DMS153 (cell line): ENCODE measurements around the gene MRPS34.
A peak's percentile ranks its signal among the peaks of the same experiment; 100 is the strongest.

Experiments
- DNase-seq: peaks from one replicate; lab custom pipeline; 2025; lab: John Stamatoyannopoulos, UW

MRPS34 gene

DNA sequence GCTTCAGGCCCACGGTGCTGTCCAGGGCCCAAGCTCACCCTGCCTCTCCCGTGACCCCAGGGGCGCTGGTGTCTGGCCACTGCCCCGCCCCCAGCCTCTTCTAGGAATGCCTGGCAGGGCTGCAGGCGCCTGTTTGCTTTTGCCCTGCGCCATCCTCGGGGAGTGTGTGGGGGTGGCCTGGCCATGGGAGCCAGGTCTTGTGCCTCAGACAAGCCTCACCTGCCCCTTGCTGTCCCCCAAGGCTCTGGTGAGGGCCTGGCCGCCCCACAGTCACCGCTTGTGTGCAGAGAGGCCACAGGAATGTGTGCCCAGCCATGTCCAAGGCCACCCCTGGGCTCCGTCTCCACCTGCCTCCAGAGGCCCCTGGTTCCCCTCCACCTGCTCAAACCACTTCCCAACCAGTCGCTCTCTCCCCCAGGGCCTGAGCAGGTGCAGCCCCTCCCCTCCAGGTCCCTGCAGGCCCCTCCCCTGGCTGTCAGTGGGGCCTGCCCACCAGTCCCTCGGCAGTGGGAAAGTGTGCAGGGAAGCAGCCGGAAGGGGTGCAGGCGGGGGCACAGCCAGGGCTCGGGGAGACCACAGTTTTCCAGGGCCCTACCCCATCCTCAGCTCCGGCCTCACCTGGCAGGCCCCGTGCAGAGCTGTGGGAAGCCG is 21.4 kb upstream of the MRPS34 start:
- no peak for DNase-seq

DNA sequence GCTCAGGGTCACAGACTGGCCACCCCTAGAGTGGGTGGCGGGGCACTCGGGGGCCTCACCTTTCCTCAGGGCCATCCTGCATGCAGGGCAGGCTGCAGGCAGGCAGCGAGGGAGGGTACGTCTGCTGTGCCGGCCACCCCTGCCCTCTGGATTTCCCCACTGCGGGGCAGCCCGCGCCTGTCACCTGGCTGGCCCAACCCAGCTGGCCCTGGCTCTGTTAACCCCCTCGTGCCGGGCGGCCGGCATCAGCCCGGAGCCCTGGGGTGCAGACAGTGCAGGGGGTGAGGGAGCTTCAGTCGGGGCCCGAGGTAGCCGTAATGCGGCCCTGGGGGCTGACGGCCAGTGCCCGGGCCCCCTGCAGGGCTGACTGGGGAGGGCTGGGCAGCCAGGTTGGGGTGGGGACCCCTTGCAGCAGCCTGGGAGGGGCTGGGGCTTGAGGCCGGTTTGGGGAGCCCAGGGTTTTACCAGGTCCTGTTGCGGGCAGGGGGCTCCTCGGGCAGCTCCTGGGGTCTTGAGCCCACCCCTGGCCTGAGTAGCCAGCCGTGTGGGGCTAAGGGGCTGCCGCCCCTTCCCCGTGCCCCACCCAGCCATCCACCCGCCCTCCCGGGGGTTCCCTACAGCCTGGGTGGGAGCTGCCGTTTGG is 20.8 kb upstream of the MRPS34 start, which contains the start of gene IGFALS:
Gene IGFALS, minus strand, starts transcription at position 128 of the 643 bp plus-strand sequence. Its CDS starts 53 bp downstream, at position 75.
- no peak for DNase-seq

DNA sequence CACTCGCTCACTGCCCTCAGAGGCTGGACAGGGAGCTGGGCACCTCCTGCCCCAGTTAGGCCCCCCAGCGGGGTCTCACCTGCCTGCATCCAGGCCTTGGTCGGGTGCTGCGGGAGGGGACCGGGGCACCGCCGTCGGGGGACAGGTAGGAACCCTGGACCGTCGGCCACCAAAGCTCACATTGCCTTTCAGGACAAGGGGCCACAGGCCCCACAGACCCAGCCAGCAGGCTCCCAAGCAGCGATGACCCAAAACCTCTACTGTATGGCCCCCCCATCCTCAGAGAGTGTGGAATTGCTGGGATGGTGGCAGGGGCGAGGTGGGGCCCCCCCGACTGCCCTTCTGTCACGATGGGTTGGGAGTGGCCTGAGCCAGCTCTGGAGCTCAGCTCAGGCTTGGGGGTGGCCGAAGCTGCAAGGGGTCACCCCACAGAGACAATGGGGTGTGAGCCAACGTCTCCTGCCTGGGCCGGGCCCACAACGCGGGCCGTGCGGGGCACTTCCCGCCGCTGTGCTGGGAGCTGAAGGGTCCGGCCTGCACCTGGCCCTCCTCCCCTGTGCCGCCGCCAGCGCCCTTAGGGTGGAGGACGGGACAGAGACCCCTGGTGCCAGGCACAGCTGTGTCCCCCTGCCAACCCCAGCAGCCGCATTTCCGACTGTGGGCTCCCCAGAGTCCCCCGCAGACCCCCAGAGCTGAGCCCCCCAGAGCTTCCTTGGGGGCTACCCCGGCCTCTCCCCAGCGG is 20.1 kb upstream of the MRPS34 start:
- DNase-seq, result no peak

DNA sequence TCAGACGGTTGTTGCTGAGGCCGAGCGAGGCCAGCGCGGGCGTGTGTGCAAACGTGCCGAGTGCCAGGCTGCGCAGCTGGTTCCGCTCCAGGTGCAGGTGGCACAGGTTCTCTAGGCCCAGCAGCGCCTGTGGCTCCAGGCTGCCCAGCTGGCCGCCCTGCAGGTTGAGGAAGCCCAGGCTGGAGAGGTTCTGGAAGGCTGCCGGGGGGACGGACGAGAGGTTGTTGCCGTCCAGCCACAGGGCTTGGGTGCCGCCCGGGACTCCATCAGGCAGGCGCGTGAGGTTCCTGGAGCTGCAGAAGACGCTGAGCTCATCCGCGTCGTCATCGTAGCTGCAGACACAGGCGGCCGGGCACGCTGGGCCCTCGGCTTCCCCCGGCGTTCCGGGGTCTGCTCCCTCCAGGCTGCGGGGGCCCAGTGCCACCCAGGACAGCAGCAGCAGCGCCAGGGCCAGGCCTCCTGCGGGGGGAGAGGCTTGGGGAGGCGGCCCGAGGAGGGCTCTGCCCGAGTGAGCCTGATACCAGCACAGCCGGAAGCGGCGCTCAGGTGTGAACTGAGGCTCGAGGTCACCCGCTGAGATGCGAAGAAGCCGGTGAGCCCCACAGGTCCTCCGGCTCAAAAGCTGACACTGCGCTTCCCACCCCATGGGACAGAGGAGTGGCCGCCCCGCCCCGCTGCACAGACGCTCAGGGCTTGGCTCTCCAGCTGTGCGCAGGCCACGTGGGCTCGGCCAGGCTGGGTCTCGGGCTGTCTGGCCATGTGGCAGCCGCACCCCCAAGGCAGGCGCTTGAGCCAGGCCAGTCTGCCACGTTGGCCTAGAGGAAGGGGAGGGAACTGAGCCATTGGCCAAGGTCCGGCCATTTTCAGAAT is 19.2 kb upstream of the MRPS34 start:
- DNase-seq, result no peak

DNA sequence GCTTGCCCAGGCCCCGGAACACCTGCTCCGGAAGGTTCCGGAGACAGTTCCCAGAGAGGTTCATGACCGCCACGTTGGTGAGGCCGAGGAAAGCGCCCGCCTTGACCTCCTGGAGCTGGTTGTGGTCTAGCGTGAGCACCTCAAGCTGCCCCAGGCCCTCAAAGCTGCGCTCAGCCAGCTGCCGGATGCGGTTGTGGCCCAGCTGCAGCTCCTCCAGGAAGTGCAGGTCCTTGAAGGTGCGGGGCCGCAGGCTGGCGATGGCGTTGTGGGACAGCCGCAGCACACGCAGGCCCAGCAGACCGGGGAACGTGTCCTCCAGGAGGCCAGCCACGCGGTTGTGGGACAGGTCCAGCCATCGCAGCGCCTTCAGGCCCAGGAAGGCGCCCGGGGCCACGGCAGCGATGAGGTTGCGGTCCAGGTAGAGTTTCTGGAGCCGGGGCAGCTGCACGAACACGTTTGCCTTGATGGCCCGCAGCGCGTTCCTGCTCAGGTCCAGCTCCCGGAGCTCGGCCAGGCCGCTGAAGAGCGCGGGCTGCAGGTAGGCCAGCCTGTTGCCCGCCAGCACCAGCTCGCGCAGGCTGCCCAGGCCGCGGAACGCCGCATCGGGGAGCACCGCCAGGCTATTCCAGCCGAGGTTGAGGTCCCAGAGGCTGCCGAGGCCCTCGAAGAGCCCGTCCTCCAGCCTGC is 18.5 kb upstream of the MRPS34 start:
- DNase-seq, result no peak

DNA sequence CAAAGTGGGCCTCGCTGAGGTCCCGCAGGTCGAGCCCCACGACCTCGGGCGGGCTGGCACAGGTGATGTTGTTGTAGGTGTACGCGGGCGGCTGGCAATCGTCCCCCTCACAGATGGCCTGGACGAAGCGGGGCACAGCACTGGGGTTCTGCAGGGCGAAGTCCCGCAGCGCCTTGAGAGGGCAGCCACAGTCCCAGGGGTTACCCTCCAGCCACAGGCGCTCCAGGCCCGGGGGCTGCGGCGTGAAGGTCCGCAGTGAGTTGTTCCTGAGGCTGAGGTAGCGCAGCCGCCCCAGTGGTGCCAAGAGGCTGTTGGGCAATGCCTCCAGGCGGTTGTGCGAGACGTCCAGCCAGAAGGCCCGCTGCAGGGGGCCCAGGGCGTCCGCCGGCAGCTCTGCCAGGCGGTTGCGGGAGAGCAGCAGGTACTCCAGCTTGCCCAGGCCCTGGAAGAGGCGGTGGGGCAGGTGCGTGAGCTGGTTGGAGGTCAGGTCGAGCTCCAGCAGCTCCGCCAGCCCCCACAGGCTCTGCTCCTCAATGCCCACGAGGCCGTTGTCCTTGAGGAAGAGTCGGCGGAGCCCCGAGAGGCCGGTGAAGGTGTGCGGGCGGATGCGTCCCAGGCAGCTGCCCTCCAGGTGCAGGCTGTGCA is 17.8 kb upstream of the MRPS34 start:
- DNase-seq, result no peak

DNA sequence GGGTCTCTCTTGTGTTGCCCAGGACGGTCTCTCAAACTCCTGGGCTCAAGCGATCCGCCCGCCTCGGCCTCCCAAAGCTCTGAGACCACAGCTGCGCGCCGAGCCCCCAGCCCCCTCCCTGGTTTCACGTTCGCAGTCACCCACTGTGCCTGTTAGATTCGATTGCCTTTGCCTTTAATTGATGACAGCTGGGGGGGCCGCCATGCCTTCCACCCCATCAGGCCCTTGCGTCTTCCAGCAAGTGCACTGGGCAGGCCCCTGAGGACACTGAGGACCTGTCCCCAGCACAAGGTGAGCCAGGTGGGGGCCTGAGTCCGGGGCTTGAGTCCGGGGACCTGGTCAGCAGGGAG is 17.3 kb upstream of the MRPS34 start:
- no peak for DNase-seq

DNA sequence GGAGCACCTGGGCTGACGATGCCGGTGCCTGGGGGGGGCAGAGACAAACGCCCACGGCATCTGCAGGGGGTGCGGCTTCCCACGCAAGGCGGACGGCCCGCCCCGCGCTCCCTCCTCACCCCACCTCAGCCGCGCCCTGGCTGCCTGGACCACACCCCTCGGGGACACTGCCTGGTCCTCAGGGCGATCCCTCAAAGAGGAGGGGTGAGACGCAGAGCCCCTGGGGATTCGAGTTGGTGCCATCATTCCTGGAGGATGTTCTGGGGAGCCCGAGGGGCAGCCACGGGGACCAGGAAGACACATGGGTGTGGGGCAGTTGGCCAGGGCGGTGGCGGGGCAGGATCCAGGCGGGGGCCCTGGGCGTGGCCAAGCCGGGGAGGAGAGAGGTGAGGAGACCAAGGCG is 16.7 kb upstream of the MRPS34 start:
- DNase-seq, result no peak

DNA sequence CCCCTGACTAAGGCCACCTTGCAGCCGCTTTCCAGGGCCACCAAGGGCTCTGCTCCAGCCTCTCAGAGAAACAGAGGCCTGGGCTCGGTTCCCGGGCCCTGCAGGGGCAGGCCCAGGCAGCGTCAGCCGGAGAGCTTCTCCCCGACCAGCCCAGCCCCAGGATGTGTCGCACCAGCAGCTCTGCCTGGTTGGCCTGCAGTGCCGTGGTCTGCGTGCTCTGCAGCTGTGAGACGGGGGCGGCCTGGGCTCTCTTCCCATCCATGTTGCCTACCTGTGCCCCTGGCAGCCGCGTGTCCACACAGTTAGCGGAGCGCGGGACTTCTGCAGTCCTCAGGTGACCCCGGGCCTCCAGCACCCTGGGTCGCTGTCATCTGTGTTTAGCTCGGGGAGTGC is 15.8 kb upstream of the MRPS34 start:
- DNase-seq, result no peak

DNA sequence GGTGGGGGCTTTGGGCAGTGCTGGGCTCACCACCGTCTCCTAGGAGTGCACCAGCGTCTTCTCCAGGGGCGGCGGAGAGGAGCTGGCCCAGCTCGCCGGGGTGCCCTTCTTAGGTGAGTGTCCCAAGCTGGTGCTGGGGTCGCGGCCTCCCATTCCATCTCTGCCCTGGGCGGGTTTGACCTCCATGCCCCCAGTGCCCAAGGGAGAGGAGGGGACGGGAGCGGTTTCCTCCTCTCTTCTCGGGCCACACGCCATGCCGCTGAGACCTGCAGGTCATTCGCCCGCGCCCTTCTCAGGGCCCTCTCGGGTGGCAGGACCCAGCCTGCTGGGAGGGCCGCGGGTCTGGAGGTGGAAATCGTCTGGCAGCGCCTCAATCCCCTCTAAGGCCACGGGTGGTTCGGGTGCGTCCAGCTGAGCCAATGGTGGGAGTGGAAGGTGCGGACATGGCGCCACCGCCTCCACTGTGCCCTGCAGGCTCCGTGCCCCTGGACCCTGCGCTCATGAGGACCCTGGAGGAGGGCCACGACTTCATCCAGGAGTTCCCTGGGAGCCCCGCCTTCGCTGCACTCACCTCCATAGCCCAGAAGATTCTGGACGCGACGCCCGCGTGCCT is 15.3 kb upstream of the MRPS34 start:
- DNase-seq, result no peak

DNA sequence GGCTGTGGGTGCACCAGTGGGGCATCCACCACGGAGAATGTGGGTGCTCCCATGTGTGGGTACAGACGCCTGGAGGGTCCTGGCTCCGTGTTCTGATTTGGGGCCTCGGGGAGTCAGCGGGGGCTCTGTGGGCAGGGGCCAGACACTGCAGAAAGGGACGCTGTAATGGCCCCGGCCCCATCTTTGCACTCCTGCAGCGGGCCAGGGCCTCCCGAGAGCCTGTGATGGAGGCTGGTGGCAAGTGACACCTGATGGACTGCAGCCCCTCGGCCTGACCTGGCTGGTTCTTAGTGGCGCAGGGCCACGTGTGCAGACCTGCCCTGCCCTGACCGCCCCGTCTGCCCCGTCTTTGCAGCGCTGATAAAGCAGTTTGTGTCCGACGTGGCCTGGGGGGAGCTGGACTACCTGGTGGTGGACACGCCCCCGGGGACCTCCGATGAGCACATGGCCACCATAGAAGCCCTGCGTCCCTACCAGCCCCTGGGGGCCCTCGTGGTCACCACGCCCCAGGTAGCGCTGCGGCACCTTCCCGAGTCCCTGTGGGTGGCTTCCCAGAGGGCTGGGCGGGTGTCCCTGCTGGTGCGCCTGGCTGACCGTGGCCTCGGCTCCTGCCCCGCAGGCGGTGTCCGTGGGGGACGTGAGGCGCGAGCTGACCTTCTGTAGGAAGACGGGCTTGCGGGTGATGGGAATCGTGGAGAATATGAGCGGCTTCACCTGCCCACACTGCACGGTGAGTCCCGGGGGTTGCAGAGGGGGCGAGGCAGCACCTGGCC is 14.6 kb upstream of the MRPS34 start:
- no peak for DNase-seq

DNA sequence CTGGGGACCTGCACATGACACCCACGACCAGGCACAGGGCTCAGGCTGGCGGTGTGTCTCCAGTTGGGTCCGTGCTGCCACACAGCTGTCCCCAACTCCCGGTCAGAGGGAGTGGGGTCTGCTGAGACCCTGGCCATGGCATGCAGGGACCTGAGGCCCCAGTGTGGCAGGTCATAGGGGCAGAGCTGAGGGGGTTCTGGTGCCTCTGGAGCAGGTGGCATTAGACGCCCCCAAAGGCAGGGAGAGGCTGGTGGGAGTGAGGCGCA is 14.1 kb upstream of the MRPS34 start:
- DNase-seq, result no peak

DNA sequence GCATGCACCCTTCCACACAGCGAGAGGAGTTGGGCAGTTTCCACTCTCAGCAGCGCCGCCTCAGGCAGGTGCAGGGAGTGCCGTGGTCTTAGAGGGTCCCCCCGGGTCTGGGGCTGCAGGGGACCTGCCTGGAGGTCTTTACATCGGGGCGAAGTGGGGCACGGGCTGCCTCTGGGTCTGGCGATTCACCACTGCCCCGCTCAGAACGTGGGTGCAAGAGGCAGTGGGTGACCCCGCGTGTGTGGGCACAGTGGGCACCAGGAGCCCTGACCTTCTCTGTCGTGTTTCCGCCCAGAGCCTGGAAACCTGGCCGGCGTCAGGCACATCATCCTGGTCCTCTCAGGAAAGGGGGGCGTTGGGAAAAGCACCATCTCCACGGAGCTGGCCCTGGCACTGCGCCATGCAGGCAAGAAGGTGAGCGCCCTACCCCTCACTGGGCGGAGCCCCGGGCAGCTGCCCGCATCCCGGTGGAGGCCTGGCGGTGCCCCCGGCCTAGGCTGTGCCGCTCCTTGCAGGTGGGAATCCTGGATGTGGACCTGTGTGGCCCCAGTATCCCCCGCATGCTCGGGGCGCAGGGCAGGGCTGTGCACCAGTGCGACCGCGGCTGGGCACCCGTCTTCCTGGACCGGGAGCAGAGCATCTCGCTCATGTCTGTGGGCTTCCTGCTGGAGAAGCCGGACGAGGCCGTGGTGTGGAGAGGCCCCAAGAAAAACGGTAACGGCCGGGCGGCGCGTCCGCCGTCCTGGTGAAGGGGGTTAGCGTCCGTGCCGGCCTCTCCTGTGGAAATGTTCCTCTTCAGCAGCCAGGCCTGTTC is 13.5 kb upstream of the MRPS34 start:
- DNase-seq, result no peak

DNA sequence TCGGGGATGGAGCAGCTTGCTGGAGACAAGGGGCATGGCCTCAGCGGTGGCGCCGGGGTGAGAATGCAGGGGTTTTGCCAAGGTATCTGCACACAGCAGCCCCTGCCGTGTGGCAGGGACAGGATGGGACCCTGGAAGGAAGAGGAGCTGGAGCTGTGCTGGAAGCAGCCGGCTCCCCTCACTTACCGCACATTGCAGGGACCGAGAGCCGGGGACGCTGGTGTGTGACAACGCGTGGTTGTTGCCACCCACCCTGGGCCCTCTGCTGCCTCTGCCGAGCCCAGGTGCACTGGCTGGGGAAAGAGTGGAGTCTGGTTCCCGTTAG is 12.9 kb upstream of the MRPS34 start:
- DNase-seq, result no peak

DNA sequence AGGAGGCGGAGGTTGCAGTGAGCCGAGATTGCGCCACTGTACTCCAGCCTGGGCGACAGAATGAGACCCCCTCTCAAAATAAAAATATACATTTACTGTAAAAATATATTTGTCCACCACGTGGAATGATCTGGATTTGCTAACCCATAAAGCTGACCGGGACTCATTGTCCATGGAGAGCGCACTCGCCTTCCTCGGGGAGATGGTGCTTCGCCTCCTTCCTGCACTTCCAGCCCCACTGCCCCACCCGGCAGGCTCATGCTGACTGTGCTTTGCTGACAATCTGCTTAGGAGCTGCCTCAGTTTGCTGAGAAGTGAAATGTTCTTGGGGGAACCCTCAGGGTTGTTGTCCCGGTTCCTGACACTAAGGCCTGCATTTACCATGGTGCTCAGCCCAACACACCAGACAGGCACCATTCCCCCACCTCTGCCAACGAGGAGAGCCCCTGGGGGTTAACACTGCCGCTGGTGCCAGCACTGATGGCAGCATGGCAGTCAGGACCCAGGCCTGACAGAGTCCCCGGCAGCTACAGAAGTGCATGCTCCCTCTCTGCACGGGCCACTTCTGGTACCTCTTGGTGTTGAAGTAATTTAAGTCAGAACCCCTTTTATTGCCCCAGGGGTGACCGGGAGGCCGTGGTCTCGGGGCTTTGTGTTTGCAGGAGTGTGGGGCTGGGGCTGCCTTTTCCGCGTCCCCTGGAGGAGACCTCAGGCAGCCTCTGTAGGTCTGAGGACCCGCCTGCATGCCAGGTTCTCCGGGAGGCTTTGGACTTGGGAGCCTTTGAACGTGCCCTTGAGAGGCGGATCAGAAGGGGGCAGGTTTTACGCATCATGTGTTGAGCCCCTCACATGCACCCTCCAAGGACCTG is 12.3 kb upstream of the MRPS34 start:
- no peak for DNase-seq

DNA sequence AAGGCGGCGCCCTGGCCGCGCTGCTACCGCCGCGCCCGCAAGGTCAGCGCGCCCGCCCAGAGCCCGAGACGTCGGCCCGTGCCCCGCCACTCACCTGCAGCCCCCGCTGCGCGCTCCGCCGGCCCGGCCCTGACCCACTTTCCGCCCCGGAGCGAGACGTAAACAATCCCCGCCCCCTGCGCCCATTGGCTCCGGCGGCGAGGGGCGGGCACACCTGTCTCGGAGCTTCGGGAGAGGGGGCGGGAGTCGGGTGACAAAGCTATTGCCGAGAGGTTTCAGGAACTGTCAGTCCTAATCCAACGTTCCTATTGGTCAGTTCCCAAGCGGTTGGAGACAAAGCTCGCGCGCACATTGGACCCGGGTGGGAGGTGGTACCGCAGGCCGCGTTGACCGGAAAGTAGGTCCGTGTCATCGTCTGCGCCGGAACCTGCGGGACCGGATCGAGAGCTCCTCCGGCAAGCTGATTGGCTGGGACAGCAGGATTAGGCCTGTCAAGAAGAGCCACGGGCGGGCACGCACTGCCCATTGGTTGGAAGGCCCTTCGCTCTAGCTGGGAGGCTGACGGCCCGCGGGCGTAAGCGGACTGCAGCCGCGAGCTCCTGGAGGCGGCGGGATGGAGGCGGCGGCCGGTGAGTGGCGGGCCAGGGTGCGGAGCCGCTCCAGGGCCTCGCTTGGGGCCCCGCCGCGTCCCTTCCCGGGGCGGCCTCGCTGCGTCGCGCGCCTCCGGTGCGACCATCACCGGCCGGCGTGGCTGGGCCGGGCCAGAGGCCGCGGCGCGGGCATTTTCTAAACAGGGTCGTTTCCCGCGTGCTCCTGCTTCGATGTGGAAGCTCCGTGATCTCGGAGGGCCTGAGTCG is 9.7 kb upstream of the MRPS34 start, which contains the start of the genes NUBP2 and SPSB3:
Gene NUBP2, plus strand, starts transcription at position 553 of the 857 bp plus-strand sequence. Its CDS starts 61 bp downstream, at position 614.
Gene SPSB3, minus strand, starts transcription at position 164 of the 857 bp plus-strand sequence. CDS start 1,088 bp downstream, outside the sequence.
- DNase-seq, result peak; percentile 100

DNA sequence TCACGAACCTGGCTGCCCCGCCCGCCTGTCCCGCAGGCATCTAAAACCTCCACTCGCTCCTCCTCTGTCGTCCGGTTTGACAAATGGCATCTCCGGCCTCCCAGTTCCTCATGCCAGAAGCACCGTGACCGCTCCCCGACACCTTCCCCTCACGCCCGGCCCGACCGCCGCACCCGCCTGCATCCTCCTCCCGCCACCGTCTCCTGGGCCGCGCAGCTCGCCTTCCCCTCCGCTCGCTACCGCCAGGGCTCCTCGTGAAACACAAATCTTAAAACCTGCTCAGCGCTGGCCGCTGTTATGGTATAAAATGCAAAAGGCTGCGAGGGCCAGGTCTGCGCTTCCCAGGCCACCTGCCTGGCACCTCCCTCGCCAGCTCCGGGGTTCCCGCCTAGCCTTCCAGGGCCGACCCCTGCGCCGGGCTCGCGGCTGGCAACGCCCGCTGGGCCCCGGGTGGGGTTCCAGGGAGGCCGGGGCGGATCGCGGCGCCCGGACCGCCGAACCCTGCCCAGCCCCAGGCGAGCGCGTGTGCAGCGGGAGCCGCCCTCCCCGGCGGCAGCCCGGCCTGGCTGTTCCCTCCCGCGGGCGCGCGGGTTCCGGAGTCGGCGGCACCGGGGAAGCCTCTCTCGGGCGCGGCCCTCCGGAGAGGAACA is 8.9 kb upstream of the MRPS34 start:
- DNase-seq, result no peak
